Measurements from ENCODE around the gene KIN. TPM values are rescaled to one million over a fixed set of nuclear protein-coding genes. Genes with fewer than 3 reads are reported as not detected.

KIN gene
- total RNA-seq, 2 experiments from 2014 or later, result 15.6 to 15.7 TPM

Other genes starting within 250 kb of the KIN start
- gene ITIH5, start 121.0 kb downstream of the KIN start, total RNA-seq, result not detected
- not detected for gene ITIH2, start 84.7 kb downstream of the KIN start, total RNA-seq
- gene ATP5F1C, start 184 bp upstream of the KIN start, total RNA-seq, result 100 to 1,000 TPM; 322 to 324 TPM
- gene TAF3, start 30.5 kb upstream of the KIN start, total RNA-seq, result 10 to 100 TPM; 16.8 to 17.0 TPM

All from activated naive CD8-positive, alpha-beta T cell treated with anti-CD3 and anti-CD28 coated beads for 36 hours (primary cell).